C4-2B (cell line): ENCODE results near the gene CACTIN.

ENCODE experiments used
- H3K27ac ChIP-seq: fragments of 450-650 bp; 2 replicates; pipeline ENCODE4 v1.5.1; 2017
- CTCF ChIP-seq: fragments of 450-650 bp; conservative IDR thresholded peaks from 2 replicates; pipeline ENCODE4 v1.5.1; 2017; ENCODE audit warnings: mild to moderate bottlenecking
- ZFX ChIP-seq: fragments of 450-650 bp; IDR thresholded peaks from 2 replicates; pipeline ENCODE4 v1.6.1; 2017

CACTIN gene

GRCh38 chr19:3618811-3619630, 7.6 kb downstream of the CACTIN start:
- no peak overlapping the region for H3K27ac ChIP-seq
- TF ChIP-seq CTCF (no peak; the same call in 1 of the 2 replicates), ZFX (no peak)

GRCh38 chr19:3618144-3618810, 8.3 kb downstream of the CACTIN start:
- H3K27ac ChIP-seq = no peak overlapping the region

GRCh38 chr19:3617463-3617862, 9.1 kb downstream of the CACTIN start:
- no peak overlapping the region for H3K27ac ChIP-seq
- TF ChIP-seq CTCF (no peak), ZFX (no peak)

More at GRCh38 chr19:3618144-3618810, 8.3 kb downstream of the CACTIN start:
- TF ChIP-seq CTCF (peak; percentile 97), ZFX (no peak)

- no peak for TF ChIP-seq ZFX
- TF ChIP-seq CTCF = no peak
- no peak overlapping the region for H3K27ac ChIP-seq
These were observed 11.0 kb downstream of the CACTIN start for GRCh38 chr19:3615524-3616135.

- no peak overlapping the region for H3K27ac ChIP-seq
- no peak for TF ChIP-seq ZFX
- TF ChIP-seq CTCF = no peak
These were observed 11.6 kb downstream of the CACTIN start for GRCh38 chr19:3614858-3615505.

GRCh38 chr19:3613818-3614661, 12.6 kb downstream of the CACTIN start:
- H3K27ac ChIP-seq = no peak overlapping the region
- TF ChIP-seq CTCF (no peak), ZFX (no peak)
